ENCODE data around the gene ASTN2. TPM values are rescaled to one million over a fixed set of nuclear protein-coding genes. Genes with fewer than 3 reads are reported as not detected.

The ASTN2 gene
- total and polyA plus RNA-seq, 10 of the 15 experiments (the other 5 are each of a cell fraction or from before 2014, with no cell fraction given): 1.4 to 15.7 (median 7.0) TPM

- Histone ChIP-seq H3K27ac (ENCODE audit: control insufficient read depth, insufficient read depth) (no peak overlapping the region), H4K20me1 (ENCODE audit: control insufficient read depth, insufficient read depth) (no peaks in the 10 kb centered on the region), H3K4me3 (no peak overlapping the region), H3K9ac (ENCODE audit: control insufficient read depth, insufficient read depth, low read length) (no peak overlapping the region), H3K9me3 (replicated peaks; ENCODE audit: control insufficient read depth, insufficient read depth, low read length) (no peaks in the 10 kb centered on the region), H3K79me2 (ENCODE audit: control insufficient read depth, insufficient read depth, low read length) (no peaks in the 10 kb centered on the region), H3K4me2 (ENCODE audit: control insufficient read depth, insufficient read depth) (no peak overlapping the region), H2AFZ (ENCODE audit: control insufficient read depth, low read depth, low read length) (no peak overlapping the region), H3K4me1 (ENCODE audit: control insufficient read depth, insufficient read depth, low read length) (no peaks in the 10 kb centered on the region), H3K27me3 (replicated peaks in 1 of 2; ENCODE audit: control insufficient read depth in 2 of 2, insufficient read depth in 2 of 2, low read length in 1 of 2) (no peaks in the 10 kb centered on the region), H3K36me3 (ENCODE audit: control insufficient read depth in 2 of 2, insufficient read depth in 2 of 2, low read length in 1 of 2) (no peaks in the 10 kb centered on the region)
- SMC1A ChIA-PET (ENCODE audit: uncharacterized antibody, unreplicated experiment): no interaction called here
- ATAC-seq (no peak), DNase-seq (ENCODE audit: low read depth, low spot score) (no peak), FAIRE-seq (no peak)
- TF ChIP-seq HDAC6 (IDR thresholded peaks at IDR 0.05; ENCODE audit: unreplicated experiment) (no peak), POU2F2 (IDR thresholded peaks at IDR 0.05; ENCODE audit: borderline replicate concordance, low read depth, low read length) (no peak), SIN3A (IDR thresholded peaks at IDR 0.05; ENCODE audit: low read depth, low read length) (no peak), SPI1 (IDR thresholded peaks at IDR 0.05; ENCODE audit: borderline replicate concordance, insufficient read depth, low read depth, low read length) (no peak), PAX5 (IDR thresholded peaks at IDR 0.05; ENCODE audit: borderline replicate concordance, low read depth, low read length) (no peak)
- in situ Hi-C loops (cut with MboI) (no loop called here), intact Hi-C loops (cut with micrococcal nuclease; ENCODE audit: unreplicated experiment) (no loop called here)
- RAD21 ChIA-PET (ENCODE audit: unreplicated experiment): no interaction called here
- CTCF ChIA-PET: no interaction called here
- POLR2A ChIA-PET: no interaction called here
- WGBS (ENCODE audit: insufficient coverage, insufficient replicate concordance, low lambda C conversion rate, missing lambda C conversion rate): 30% methylated on average over 6 of the region's 6 CpGs
- BruUV-seq (replicated peaks): no TSS peak
These were observed 121.4 kb downstream of the ASTN2 start for GRCh38 chr9:117293206-117294114.

GRCh38 chr9:117290856-117291622 is 123.8 kb downstream of the ASTN2 start:
- FAIRE-seq (no peak), ATAC-seq (no peak), DNase-seq (ENCODE audit: low read depth, low spot score) (no peak)
- Histone ChIP-seq H3K9me3 (replicated peaks; ENCODE audit: control insufficient read depth, insufficient read depth, low read length) (no peaks in the 10 kb centered on the region), H3K27ac (ENCODE audit: control insufficient read depth, insufficient read depth) (no peak overlapping the region), H3K27me3 (replicated peaks in 1 of 2; ENCODE audit: control insufficient read depth in 2 of 2, insufficient read depth in 2 of 2, low read length in 1 of 2) (no peaks in the 10 kb centered on the region), H3K79me2 (ENCODE audit: control insufficient read depth, insufficient read depth, low read length) (no peaks in the 10 kb centered on the region), H3K4me2 (ENCODE audit: control insufficient read depth, insufficient read depth) (no peak overlapping the region), H2AFZ (ENCODE audit: control insufficient read depth, low read depth, low read length) (no peak overlapping the region), H3K4me1 (ENCODE audit: control insufficient read depth, insufficient read depth, low read length) (no peaks in the 10 kb centered on the region), H3K4me3 (no peak overlapping the region), H3K36me3 (ENCODE audit: control insufficient read depth in 2 of 2, insufficient read depth in 2 of 2, low read length in 1 of 2) (no peaks in the 10 kb centered on the region), H4K20me1 (ENCODE audit: control insufficient read depth, insufficient read depth) (no peaks in the 10 kb centered on the region), H3K9ac (ENCODE audit: control insufficient read depth, insufficient read depth, low read length) (no peak overlapping the region)
- RAD21 ChIA-PET (ENCODE audit: unreplicated experiment): no interaction called here
- WGBS (ENCODE audit: insufficient coverage, insufficient replicate concordance, low lambda C conversion rate, missing lambda C conversion rate): 41% methylated on average over 12 of the region's 14 CpGs
- TF ChIP-seq SMC3 (IDR thresholded peaks at IDR 0.05; ENCODE audit: borderline replicate concordance, low read length) (no peak), SMARCA5 (IDR thresholded peaks at IDR 0.05) (no peak), IKZF1 (conservative IDR thresholded peaks at IDR 0.05) (no peak), POLR2AphosphoS2 (IDR thresholded peaks at IDR 0.05; ENCODE audit: low read depth, low read length) (no peak), SREBF2 (IDR thresholded peaks at IDR 0.05; ENCODE audit: low read length) (no peak), GATAD2B (conservative IDR thresholded peaks at IDR 0.05; ENCODE audit: low read depth) (no peak), ZSCAN29 (IDR thresholded peaks at IDR 0.05) (no peak), STAT1 (conservative IDR thresholded peaks at IDR 0.05) (no peak), NFYB (IDR thresholded peaks at IDR 0.05; ENCODE audit: insufficient read depth, low read depth, low read length) (no peak), E2F4 (IDR thresholded peaks at IDR 0.05; ENCODE audit: low read depth, low read length) (no peak)
- BruUV-seq (replicated peaks): no TSS peak
- SMC1A ChIA-PET (ENCODE audit: uncharacterized antibody, unreplicated experiment): no interaction called here
- intact Hi-C loops (cut with micrococcal nuclease; ENCODE audit: unreplicated experiment): no loop called here
- in situ Hi-C loops (cut with MboI): no loop called here
- POLR2A ChIA-PET: no interaction called here
- CTCF ChIA-PET: no interaction called here
